GM12878 (cell line): ENCODE data around the gene BAAT. TPM values are rescaled to one million over a fixed set of nuclear protein-coding genes. Genes with fewer than 3 reads are reported as not detected.

Experiments
- ATAC-seq: fragments of 200-7000 bp; cut with Tn5 transposase; 3 replicates; pipeline ENCODE4 v1.9.1; 2020; ENCODE audit warnings: mild to moderate bottlenecking, moderate library complexity
- BruUV-seq: library from RNA; stranded (reverse); fragments of 400-500 nt; replicated peaks from 2 replicates; lab custom pipeline; 2021; lab: Mats Ljungman, UMichigan
- CTCF ChIA-PET: fragments of 300-600 bp; sonication (Branson Sonifier 250); formaldehyde crosslinking; extraction: SDS; loops from one replicate; lab custom pipeline; 2021; ENCODE audit warnings: inconsistent platforms; lab: Yijun Ruan, JAX
- POLR2A ChIA-PET: fragments of 350-600 bp; formaldehyde crosslinking; extraction: SDS; loops from one replicate; lab custom pipeline; 2021; ENCODE audit warnings: inconsistent platforms; lab: Charles Lee
- RAD21 ChIA-PET: fragments of 300-600 bp; sonication (Branson Sonifier 250); formaldehyde crosslinking; loops from one replicate; lab custom pipeline; 2023; ENCODE audit warnings: antibody characterized with exemption; ENCODE audit not compliant: unreplicated experiment; lab: Charles Lee
- SMC1A ChIA-PET: fragments of 300-600 bp; sonication (Branson Sonifier 250); formaldehyde crosslinking; loops from one replicate; lab custom pipeline; 2023; ENCODE audit not compliant: unreplicated experiment, uncharacterized antibody; lab: Charles Lee
- DNase-seq: peaks from one replicate; pipeline ENCODE4 v3.0.0-alpha.2; 2011; ENCODE audit warnings: low read depth, low spot score
- FAIRE-seq: peaks from 3 replicates; lab custom pipeline; 2011; peaks lifted over from hg19 to GRCh38; lab: Jason Lieb, UNC
- H2AFZ ChIP-seq: 2 replicates; pipeline ENCODE4 v1.6.0; 2011; ENCODE audit warnings: low read depth, low read length, control low read depth; ENCODE audit not compliant: control insufficient read depth
- H3K27ac ChIP-seq: 2 replicates; pipeline ENCODE4 v1.5.1; 2011; ENCODE audit warnings: control low read depth; ENCODE audit not compliant: control insufficient read depth, insufficient read depth
- H3K27me3 ChIP-seq, 2 experiments: replicated peaks in 1 of 2; 2 replicates each; pipeline versions ENCODE4 v1.6.0 to v1.6.1; 2011; ENCODE audit warnings: low read length in 1 of 2; ENCODE audit not compliant: control insufficient read depth in 2 of 2, insufficient read depth in 2 of 2
- H3K36me3 ChIP-seq, 2 experiments: 2 replicates each; pipeline ENCODE4 v1.5.1; 2011; ENCODE audit warnings: low read length in 1 of 2; ENCODE audit not compliant: control insufficient read depth in 2 of 2, insufficient read depth in 2 of 2
- H3K4me1 ChIP-seq: 2 replicates; pipeline ENCODE4 v1.6.1; 2011; ENCODE audit warnings: mild to moderate bottlenecking, low read length, moderate library complexity, mixed read lengths; ENCODE audit not compliant: control insufficient read depth, insufficient read depth
- H3K4me2 ChIP-seq: 2 replicates; pipeline ENCODE4 v1.6.0; 2011; ENCODE audit warnings: control low read depth; ENCODE audit not compliant: control insufficient read depth, insufficient read depth
- H3K4me3 ChIP-seq: fragments of 200-600 bp; sonication (generic); 2 replicates; pipeline ENCODE4 v1.5.1; 2016
- H3K79me2 ChIP-seq: 2 replicates; pipeline ENCODE4 v1.6.0; 2011; ENCODE audit warnings: low read length; ENCODE audit not compliant: control insufficient read depth, insufficient read depth
- H3K9ac ChIP-seq: 2 replicates; pipeline ENCODE4 v1.8.0; 2011; ENCODE audit warnings: low read length, control low read depth, mixed read lengths; ENCODE audit not compliant: control insufficient read depth, insufficient read depth
- H3K9me3 ChIP-seq: replicated peaks from 3 replicates; pipeline ENCODE4 v1.5.1; 2011; ENCODE audit warnings: mild to moderate bottlenecking, low read length; ENCODE audit not compliant: control insufficient read depth, insufficient read depth
- H4K20me1 ChIP-seq: 2 replicates; pipeline ENCODE4 v1.6.0; 2011; ENCODE audit not compliant: control insufficient read depth, insufficient read depth
- ATF2 ChIP-seq: IDR thresholded peaks from 2 replicates; pipeline ENCODE4 v1.6.1; 2012; ENCODE audit warnings: low read length, inconsistent platforms
- BRCA1 ChIP-seq: IDR thresholded peaks from 2 replicates; pipeline ENCODE4 v1.6.1; 2011; ENCODE audit warnings: low read depth, low read length, improper control_type of control experiment
- CHD1 ChIP-seq: IDR thresholded peaks from 2 replicates; pipeline ENCODE4 v1.6.1; 2012; ENCODE audit warnings: low read depth, low read length, improper control_type of control experiment
- ELK1 ChIP-seq: IDR thresholded peaks from 2 replicates; pipeline ENCODE4 v1.6.1; 2012; ENCODE audit warnings: low read depth, low read length, improper control_type of control experiment
- PML ChIP-seq: IDR thresholded peaks from 2 replicates; pipeline ENCODE4 v1.6.1; 2012; ENCODE audit warnings: low read length, inconsistent platforms
- POU2F2 ChIP-seq: IDR thresholded peaks from 3 replicates; pipeline ENCODE4 v1.6.1; 2011; ENCODE audit warnings: low read depth, mild to moderate bottlenecking, low read length, borderline replicate concordance
- RAD51 ChIP-seq: fragments of 450-650 bp; IDR thresholded peaks from 2 replicates; pipeline ENCODE4 v1.6.1; 2016; ENCODE audit warnings: moderate library complexity, mild to moderate bottlenecking, inconsistent platforms
- RFX5 ChIP-seq: IDR thresholded peaks from 2 replicates; pipeline ENCODE4 v1.6.1; 2011; ENCODE audit warnings: low read depth, low read length, improper control_type of control experiment
- SMAD1 ChIP-seq: fragments of 450-650 bp; IDR thresholded peaks from 2 replicates; pipeline ENCODE4 v1.6.1; 2018; ENCODE audit warnings: mild to moderate bottlenecking, low read depth; ENCODE audit not compliant: partially characterized antibody
- STAT3 ChIP-seq: IDR thresholded peaks from 2 replicates; pipeline ENCODE4 v1.6.1; 2011; ENCODE audit warnings: low read depth, low read length, improper control_type of control experiment
- SUPT20H ChIP-seq: IDR thresholded peaks from 2 replicates; pipeline ENCODE4 v1.6.1; 2011; ENCODE audit warnings: low read depth, mild to moderate bottlenecking, low read length, moderate library complexity, borderline replicate concordance; ENCODE audit not compliant: control insufficient read depth
- WRNIP1 ChIP-seq: IDR thresholded peaks from 2 replicates; pipeline ENCODE4 v1.6.1; 2011; ENCODE audit warnings: low read depth, low read length, improper control_type of control experiment, borderline replicate concordance
- ZNF207 ChIP-seq: fragments of 450-650 bp; IDR thresholded peaks from 2 replicates; pipeline ENCODE4 v1.6.1; 2014; ENCODE audit warnings: antibody characterized with exemption, mild to moderate bottlenecking, borderline replicate concordance
- ZNF274 ChIP-seq: IDR thresholded peaks from one replicate; pipeline ENCODE4 v1.8.0; 2011; ENCODE audit not compliant: insufficient read length, insufficient read depth
- in situ Hi-C: fragments of 300-500 bp; cut with MboI; formaldehyde crosslinking; loops from 9 replicates; pipeline ENCODE4 v1.14.3; 2018; ENCODE audit warnings: mixed read lengths
- intact Hi-C: fragments of 100-400 bp; cut with micrococcal nuclease; formaldehyde crosslinking; loops from one replicate; pipeline ENCODE4 v1.14.2; 2022; ENCODE audit not compliant: unreplicated experiment
- polyA plus RNA-seq, 11 experiments: library from polyadenylated mRNA; depleted of rRNA in 4 of 11; unstranded in 6 of 11; stranded (reverse) in 5 of 11; fragments of >200 nt; fragmentation: Nextera tagmentation in 4 of 11; fragmentation: Illumina TruSeq in 1 of 11; extraction: Ambion mirVana in 4 of 11; extraction: Trizol in 1 of 11; gene quantifications; 1 replicate in 1 of 11; 2 replicates in 10 of 11; pipeline versions ENCODE4 v1.2.1 to v1.2.3, GENCODE V29; 2011 to 2016; ENCODE audit warnings: inconsistent platforms in 2 of 11, missing spikeins in 2 of 11, low read depth in 1 of 11
- total RNA-seq, 4 experiments: library from RNA; depleted of rRNA in 3 of 4; stranded (reverse); fragments of >200 nt in 3 of 4; fragmentation: Illumina TruSeq in 1 of 4; extraction: Trizol in 1 of 4; gene quantifications; 2 replicates each; pipeline versions ENCODE4 v1.2.1 to v1.2.3, GENCODE V29; 2013 to 2021

BAAT gene
- total and polyA plus RNA-seq, 10 of the 15 experiments (the other 5 are each of a cell fraction or from before 2014, with no cell fraction given), result 0.02 to 0.26 (median 0.06) TPM; not detected in 2

GRCh38 chr9:101336091-101336490, 48.7 kb downstream of the BAAT start:
- in situ Hi-C loops, result no loop called here
- H2AFZ ChIP-seq, result no peak overlapping the region
- no peaks in the 10 kb centered on the region for H3K36me3 ChIP-seq
- no peak overlapping the region for H3K4me2 ChIP-seq
- H3K27me3 ChIP-seq, result no peaks in the 10 kb centered on the region
- H3K9ac ChIP-seq, result no peak overlapping the region
- no peaks in the 10 kb centered on the region for H3K79me2 ChIP-seq
- no peak overlapping the region for H3K4me3 ChIP-seq
- no peaks in the 10 kb centered on the region for H4K20me1 ChIP-seq
- TF ChIP-seq BRCA1 (no peak), WRNIP1 (no peak), CHD1 (no peak), POU2F2 (no peak), ZNF207 (no peak), RAD51 (no peak), ATF2 (no peak), SUPT20H (no peak), SMAD1 (no peak), PML (no peak), ELK1 (no peak), STAT3 (no peak), ZNF274 (no peak), RFX5 (no peak)
- ChIA-PET CTCF (interaction anchor here (0.6 to 1.7 kb wide), 3 partner anchors 11 to 45 kb away, joined by 3 to 6 read pairs (median 3); no protein-coding TSS in a partner anchor), POLR2A (no interaction called here), RAD21 (no interaction called here), SMC1A (no interaction called here)
- no peaks in the 10 kb centered on the region for H3K4me1 ChIP-seq
- no TSS peak for BruUV-seq
- intact Hi-C loops, result no loop called here
- no peaks in the 10 kb centered on the region for H3K9me3 ChIP-seq
- no peak for FAIRE-seq
- no peak for ATAC-seq
- no peak for DNase-seq
- no peak overlapping the region for H3K27ac ChIP-seq
